ENCODE results near the gene NHLH1.

DNA sequence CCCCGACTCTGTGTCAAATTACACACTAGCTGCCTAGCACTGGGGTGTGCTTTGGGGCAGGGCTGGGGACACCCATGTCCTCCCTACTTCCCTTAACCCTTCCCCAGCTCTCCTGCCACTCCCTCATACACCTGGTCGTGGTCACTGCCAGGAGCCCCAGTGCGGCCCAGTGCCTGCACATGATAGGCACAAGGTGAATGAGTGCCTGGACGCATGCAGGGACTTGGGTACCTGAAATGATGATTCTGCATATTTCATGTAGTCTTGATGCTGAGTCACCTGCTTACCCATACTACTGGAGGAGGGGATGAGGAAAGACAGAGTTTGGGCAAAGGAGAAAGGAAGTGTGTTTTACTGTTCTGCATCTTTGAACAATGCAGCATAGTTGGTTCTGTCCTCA, 32.0 kb downstream of the NHLH1 start:
- TF ChIP-seq TAF1 (IDR thresholded peaks at IDR 0.05; ENCODE audit: borderline replicate concordance, insufficient read depth, low read length) (no peak), POLR2AphosphoS5 (IDR thresholded peaks at IDR 0.05; ENCODE audit: low read depth, low read length) (no peak), SIN3A (IDR thresholded peaks at IDR 0.05; ENCODE audit: borderline replicate concordance, insufficient read depth, low read length) (no peak), FOXP2 (optimal IDR thresholded peaks at IDR 0.05; ENCODE audit: borderline replicate concordance, extremely low read depth, extremely low read length, insufficient read depth) (no peak)
